CD4-positive, alpha-beta T cell treated with Interleukin-4 for 4 hours (primary cell): ENCODE data around the gene SLC51A.
"Not testable (repeated sequence)": the region's sequence is repeated elsewhere in the genome, so short reads cannot be mapped to it uniquely, and the experiment has no call there.

ENCODE experiments used
- DNase-seq: peaks from one replicate; pipeline ENCODE4 v3.0.0-alpha.2; 2020

Gene SLC51A

DNA sequence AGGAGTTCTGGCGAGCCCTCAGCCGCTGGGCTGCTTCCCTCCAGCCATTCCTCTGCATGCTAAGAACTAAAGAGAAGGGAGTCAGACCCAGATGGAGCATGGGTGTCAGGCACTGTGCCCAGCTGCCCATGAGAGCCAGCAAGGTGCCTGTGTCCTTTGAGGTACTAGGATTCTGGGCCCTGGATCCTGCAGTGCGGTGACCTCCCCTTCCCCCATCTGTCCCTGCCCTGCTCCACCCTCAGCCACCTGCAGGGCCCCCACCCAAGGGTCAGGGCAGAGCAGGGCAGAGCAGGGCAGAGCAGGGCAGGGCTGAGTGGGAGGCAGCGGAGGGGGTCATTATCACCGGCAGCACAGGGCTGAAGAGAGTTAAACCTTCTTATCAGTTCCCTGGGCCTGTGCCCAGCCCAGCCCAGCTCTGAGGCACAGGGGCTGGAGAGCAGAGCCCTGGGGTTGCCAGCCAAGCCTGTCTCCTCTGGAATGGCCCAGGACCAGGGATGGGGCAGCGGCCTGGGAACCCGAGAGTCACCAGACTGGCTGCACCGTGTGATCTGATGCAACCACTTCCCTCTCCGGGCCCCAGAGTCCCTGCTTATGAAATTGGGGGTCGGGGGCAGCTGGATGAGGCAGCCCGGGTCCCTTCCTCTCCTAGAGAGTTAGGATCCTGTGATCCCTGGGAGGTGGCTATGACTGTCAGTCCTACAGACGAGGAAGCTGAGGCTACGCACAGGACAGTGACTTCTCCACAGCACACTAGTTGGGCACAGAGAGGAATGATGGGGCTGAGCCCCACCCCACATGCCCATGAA is 22.4 kb upstream of the SLC51A start:
- no peak for DNase-seq

DNA sequence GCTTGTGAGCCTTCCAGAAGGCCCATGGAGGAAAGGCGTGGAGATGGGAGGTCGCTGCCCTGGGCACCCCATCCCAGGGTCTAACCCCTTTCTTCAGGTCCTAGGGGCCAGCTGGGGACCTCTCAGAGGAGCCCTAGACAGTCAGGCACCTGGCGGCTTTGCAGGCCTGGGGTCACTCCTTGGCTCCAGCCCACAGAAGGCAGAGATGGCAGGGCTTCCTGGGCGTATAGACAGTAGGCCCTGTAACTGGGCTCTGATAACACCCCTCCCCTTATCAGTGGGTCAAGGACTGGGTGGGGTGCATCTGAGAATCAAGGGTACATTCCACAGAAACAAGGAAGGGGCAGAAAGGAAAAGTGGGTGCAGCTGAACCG is 21.8 kb upstream of the SLC51A start:
- DNase-seq, result no peak

DNA sequence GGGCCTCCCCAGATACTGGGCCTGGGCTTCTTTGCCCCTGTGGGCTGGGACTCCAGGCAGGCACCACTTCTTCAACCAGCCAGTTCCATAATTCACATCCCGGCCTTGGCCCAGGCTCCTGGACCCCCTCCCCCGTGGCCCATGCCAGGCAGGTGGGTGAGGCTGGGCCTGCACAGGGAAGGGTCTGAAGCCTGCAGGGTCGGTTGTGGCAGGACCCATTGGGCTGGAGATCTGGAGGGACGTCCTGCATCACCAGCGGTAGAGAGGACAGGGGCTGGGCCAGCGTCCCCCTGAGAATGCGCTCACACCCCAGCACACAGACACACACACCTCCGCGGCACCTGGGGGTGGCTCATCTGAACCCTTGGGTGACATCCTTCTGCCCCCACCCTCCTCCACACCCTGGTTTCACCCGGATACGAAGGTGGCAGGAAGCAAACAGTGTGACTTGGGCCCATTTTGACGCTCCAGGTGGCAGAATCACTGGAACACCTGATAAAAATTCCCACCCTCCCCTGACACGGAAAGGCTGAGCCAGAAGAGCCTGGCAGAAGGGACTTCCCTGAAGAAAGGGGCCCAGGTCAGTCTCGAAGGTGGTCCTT is 20.6 kb upstream of the SLC51A start:
- no peak for DNase-seq

DNA sequence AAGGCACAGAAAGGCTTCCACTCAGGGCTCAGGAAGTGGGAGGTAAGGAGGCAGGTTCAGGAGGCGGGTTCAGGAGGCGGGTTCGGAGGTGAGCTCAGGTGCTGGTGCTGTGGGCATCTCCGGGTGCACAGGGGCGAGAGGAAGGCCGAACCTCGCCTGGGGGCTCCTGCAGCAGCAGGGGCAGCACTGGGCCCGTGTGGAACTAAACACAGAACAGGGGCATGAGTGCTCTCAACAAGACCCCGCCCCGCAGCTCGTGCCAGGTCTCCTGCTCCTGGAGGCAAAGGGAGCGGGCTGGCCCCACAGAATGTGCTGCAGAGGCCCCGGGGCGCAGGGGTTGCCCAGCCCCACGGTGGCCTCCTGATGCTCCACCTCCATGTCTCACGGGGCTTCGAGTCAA is 18.8 kb upstream of the SLC51A start:
- no peak for DNase-seq

DNA sequence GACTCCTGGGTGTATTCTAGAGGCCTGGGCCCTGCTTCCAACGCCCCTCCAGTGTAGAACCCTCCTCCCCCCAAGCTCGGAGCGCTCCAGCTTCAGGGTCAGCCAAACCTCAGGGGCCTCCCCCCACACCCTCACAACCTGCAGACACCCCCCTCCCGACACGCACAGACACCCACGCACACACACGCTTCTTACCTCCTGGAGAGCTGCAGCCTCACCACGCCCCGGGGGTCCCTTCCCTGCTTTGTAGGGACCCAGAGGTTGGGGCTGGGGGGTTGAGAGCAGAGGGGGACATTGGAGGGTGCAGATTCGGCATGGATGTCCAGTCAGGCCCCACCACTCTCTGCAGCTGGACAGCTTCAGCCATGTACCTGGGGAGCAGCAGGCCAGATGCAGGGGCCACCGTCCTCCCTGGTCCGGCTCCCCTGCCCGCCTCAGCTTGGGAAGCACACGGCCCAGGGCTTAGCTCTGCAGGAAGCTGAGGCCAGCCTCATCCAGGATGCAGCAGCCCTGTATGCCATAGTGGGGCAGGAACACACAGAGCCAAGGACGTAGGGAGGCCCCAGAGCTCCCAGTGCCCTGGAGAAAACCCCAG is 18.2 kb upstream of the SLC51A start:
- DNase-seq, result no peak

DNA sequence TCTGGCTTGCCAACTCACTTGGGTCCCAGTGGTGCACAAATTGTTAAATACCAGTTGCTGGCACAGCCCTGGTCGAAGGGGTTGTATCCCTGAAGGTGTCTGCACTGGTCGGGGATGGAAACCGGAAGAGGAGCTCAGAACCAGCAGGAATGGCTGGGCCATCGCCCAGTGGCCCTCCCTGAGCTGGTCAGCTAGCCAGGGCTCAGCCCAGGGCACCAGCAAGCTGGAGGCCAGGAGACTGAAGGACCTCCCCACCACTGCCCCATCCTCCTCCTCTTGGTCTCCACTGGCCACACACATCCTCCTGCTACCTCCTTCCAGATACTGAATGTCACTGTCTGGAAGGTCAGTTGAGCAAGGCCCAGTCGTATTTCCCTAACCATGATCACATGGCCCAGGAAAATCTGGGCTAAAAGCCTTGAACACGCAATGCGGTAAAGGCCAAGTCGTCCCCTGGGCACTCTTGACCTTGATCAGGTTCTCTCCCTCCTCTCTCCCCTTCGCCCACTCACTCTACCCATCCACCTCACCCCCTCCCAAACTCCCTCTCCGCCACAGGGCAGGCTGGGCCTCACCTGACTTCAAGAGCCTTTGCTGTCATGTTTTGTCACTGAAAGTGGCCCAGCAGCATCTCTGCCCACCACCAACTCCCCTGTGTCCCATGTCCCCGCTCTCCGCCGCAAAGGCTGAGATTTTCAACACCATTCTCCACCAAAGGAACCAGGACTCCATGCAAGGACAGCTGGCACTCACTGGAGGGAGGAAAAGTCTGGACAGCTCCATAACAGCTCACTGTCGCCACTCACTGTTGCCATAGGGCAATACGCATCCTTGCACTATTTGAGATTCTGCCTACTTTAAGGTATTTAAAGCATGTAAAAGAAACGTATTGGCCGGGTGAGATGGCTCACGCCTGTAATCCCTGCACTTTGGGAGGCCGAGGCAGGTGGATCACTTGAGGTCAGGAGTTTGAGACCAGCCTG is 17.3 kb upstream of the SLC51A start:
- DNase-seq, result no peak

DNA sequence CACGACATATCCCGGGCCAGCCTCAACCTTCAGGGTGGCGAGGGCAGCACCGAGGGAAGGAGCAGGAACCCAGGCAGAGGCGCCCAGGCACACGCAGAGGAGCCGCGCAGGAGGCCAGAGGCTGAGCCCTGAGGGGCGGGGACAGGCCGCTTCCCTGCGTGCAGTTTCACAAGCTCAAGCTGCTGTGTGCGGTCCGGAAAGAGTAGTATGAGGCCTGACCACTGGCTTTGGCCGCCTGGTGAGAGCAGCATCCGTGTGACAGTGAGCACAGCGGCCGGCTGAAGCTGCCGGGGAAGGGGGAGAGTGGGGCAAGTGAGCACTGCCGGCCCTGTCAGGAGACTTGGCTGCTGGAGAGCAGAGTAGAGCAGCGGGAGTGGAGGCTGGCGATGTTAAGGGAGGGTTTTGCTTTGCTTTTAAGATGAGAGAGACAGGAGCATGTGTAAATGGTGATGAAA is 13.8 kb upstream of the SLC51A start:
- DNase-seq, result no peak

DNA sequence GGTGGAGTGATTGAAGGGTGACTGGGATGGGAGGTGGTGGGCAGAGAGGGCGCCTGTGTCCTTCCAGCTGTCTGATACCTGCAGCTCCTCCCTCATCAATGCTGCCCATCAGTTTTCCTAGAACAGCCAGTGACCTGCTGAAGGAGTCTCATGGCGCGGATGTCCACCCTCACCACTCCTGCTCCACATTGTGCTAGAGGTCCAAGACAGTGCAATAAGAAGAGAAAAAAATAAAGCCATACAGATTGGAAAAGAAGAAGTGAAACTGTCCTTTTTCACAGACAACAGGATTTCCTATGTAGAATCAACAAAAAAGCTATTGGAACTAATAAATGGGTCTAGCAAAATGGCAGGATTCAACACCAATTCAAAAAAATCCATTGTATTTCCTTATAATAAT is 12.5 kb upstream of the SLC51A start:
- no peak for DNase-seq

DNA sequence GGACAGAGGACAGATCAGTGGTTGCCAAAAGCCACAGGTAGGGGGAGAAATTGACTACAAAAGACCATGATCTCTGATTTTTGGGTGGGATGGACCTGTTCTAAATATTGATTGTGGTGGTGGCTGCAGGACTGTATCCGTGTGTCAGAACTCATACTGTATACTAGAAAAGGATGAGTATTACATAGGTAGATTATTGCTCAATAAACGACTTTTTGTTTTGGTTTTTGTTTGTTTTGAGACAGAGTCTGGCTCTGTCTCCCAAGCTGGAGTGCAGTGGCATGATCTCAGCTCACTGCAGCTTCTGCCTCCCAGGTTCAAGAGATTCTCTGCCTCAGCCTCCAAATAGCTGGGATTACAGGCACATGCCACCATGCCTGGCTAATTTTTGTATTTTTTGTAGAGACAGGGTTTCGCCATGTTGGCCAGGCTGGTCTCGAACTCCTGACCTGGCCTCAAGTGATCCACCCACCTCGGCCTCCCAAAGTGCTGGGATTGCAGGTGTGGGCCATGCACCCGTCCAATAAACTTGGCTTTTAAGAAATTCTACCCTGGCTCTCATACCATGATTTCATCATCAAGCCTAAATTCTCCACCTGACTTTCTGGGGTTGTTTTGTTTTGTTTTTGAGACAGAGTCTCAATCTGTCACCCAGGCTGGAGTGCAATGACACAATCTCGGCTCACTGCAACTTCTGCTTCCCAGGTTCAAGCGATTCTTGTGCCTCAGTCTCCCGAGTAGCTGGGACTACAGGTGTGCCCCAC is 10.7 kb upstream of the SLC51A start:
- not testable (repeated sequence) for DNase-seq

DNA sequence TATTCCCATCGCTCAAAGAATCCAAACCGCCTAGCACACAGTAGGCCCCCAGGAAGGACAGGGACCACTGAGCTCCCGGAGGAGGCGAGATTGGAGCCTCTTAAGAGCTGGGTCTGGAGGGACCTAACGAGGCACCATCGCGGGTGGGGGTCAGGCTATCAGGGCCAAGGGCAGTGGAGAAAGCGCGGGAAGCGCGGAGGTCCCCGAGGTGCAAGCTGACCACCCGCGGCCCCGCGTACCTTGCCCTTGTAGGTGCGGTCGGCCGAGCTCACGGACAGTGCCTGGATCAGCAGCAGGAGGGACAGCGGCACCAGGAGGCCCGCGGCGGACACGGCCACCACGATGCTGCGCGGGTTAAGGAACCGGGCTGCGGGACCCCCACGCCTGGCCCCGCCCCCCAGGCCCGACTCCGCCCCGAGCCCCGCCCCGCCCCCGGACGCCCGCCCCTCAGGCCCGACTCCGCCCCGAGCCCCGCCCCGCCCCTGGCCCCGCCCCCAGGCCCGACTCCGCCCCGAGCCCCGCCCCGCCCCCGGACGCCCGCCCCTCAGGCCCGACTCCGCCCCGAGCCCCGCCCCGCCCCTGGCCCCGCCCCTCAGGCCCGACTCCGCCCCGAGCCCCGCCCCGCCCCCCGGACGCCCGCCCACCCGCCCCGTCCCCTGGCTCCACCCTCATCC is 9.0 kb upstream of the SLC51A start:
- no peak for DNase-seq

DNA sequence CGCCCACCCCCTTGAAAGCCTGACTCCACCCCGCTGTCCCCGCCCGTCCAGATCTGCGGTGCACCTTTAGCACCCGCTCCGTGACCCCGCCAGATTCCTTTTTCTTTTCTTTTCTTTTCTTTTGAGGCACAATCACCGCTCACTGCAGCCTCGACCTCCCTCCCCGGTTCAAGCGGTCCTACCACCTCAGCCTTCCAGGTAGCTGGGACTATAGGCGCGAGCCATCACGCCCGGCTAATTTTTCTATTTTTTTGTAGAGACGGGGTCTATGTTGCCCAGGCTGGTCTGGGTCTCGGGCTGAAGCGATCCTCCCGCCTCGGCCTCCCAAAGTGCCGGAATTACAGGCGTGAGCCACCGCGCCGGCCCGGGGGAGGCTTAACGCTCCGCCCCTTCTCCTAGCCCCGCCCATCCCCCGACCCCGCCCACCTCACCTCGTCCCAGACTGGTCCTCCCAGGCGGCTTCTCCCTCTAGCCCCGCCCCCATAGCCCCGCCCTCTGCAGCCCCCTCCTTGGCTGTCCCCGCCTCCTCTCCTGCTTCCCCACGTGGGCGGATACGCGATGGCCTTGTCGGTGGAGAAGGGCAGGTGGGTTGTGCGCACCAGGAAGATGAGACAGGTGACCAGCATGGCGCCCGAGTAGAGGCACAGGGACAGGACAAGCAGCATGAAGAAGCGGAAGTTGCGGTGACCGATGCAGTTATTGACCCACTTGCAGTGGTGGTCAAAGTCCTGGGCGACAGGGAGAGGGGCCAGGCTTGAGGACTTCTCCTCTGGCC is 8.3 kb upstream of the SLC51A start:
- peak; percentile 43 for DNase-seq

DNA sequence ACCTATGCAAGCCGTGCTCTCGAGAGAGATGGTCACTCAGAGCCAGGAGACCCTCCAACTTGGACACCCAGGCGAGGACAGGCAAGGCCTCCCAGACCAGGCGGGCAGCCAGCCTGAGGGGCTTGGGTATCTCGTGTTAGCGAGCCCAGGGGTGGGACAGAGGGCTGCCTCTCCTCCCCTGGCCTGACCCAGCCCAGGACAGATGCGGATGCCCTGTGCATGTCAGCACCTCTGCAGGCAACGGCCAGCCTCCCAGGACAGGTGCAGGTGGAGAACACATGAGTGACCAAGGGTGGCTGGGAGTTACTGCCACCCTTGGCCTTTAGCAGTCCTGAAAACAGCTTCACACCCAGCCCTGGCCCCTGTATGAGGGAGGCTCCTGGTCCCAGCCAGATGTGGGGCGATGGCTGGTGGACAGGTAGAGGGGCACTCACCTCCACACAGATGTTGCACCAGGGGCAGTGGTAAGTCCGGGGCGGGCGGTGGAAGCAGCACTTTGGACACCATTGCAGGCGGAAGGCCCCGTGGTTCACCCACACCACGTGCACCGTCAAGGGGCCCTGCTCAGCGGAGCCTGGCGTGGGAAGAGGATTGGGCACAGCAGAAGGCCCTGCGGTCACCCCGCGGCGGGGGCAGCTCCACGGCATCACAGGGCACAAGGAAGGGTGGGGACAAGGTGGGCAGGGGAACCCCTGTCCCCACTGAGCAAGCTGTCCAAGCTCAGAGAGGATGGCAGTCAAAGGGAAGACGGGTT is 7.2 kb upstream of the SLC51A start:
- DNase-seq, result no peak

DNA sequence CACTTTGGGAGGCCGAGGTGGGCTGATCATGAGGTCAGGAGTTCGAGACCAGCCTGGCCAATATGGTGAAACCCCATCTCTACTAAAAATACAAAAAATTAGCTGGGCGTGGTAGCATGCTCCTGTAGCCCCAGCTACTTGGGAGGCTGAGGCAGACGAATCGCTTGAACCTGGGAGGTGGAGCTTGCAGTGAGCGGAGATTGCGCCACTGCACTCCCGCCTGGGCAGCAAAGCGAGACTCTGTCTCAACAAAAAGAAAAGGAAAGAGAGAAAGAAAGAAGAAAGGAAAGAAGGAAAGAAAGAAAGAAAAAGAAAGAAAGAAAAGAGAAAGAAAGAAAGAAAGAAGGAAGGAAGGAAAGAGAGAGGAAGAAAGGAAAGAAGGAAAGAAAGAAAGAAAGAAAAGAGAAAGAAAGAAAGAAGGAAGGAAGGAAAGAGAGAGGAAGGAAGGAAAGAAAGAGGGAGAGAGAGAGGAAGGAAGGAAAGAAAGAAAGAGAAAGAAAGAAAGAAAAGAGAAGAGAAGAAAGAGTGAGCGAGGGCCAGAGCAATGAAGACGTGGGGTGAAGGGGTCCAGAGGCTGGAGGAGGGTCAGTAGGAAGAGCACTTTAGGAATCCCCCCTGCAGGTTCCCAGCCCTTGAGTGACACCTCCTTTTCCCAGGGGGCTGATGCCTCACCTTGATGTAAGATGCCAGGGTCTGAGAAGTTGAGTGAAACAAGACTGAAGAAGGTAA is 6.2 kb upstream of the SLC51A start:
- not testable (repeated sequence) for DNase-seq

DNA sequence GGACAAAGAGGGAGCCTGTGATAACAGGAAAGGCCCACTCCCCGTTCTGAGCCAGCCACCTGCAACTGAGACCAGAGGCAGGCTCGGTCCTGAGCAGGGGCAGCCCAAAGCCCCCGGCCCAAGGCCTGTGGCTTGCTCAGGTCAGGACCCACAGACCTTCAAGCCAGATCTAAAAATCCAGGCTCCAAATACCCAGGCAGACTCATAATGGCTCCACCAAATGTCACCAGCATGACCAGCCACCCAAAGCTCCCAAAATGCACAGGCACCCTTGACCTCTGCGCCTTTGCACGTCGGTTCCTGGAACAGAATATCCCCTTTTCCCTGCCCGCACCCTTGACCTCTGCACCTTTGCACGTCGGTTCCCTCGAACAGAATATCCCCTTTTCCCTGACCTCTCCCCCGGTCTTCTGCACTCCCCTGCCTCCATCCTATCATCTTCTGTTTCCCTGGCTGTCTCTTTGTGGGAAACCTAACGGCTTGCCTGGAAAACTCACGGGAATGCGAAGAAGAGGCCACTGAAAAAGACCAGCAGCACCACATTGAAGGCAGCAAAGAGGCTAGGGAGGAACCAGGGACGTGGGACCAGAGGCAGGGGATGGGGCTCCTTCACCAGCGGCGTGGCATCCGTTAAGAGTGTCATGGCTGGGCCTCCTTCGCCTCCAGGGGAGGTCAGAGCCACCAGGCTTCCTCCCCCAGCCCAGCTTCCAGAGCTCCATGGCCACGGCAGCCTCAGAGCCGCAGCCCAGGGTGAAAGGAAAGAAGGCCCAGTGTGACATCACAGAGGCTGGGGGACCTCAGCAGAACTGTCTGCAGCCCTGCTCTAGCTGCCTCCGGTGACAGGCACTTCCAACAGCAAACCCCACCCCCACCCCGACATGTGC is 5.4 kb upstream of the SLC51A start, which contains the start of gene ZDHHC19:
ZDHHC19 (minus strand) TSS at position 728 of the 884 bp plus-strand sequence; CDS start at position 643, 85 bp downstream.
- DNase-seq, result no peak

DNA sequence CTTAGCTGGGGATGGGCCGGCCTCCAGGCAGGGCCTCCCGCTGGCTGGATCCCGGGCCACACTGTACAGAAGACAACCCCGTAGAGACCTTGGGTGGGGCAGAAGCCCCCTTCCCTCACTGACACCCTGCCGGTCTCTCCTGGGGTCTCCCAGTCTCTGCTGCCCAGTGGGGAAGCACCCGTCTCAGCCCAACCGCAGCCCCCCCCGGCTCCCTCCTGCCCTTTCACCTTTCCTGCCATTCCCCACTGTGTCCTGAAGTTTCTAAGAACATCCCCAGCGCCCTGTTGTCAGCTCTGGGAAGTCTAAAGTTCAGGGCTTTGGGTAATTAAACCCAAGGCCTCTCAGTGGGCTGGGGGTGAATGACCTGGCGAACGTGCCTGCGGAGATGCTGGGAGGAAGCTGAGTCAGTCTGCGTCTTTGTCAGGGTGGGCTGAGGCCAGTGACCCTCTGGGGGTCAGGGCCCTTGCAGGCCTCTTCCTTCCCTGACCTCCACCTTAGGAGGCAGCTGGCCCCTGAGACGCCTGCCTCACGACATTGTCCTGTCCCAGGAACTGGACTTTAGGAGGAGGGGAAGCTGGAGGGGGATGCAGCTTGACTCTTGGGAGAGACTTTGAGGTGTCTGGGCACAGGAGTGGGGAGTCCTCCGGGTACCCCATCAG is 1.4 kb upstream of the SLC51A start:
- no peak for DNase-seq

DNA sequence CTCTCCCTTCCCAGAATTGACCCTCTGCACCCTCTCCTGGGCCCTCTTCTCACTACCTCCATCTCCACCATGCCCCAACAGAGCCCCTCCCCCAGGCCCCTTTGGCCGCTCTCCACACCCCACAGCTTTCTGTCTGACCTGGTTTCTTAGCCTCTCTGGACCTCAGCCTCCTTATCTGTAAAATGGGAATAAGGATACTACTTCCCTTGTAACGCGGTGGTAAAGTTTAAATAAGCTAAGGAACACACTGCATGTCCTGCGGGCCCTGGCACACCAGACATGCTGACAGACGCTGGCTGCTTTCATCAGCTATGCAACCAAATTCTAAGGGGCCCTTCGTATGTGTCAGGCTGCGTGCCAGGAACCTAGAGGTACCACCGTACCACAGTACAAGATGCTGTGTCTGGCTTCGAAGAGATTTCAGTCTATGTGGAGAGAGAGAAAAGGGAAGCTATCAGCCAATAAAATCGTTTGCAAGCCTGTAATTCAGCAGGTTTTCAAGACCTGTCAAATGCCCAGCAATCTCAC is 777 bp upstream of the SLC51A start:
- no peak for DNase-seq

DNA sequence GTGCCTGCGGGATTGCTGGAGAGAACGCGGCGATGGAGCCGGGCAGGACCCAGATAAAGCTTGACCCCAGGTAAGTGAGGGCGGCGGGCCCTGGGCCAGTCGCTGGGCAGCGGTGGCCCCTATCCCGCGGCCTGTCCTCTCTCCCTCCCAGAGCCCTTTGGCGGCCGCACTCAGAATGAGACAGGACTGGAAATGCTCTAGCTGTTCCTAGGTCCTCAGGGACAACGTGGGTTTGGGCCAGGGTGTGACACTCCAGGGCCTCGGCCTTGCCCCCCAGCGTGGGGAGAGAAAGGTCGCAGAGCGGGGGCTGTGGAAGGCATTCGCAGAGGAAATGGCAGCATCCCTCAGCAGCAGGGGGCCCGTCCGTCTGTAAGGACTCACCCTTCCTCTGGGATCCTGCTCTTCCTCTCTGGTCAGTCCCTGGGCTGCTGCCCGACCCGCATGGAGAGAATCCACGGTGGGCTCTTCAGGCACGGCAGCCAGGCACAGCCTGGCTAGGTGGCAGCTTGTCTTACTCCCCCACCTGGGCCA is 412 bp downstream of the SLC51A start:
- DNase-seq, result no peak
